Hepatic stellate cell (primary cell): ENCODE measurements around the gene ZC3H10.
"Not testable (repeated sequence)": the region's sequence is repeated elsewhere in the genome, so short reads cannot be mapped to it uniquely, and the experiment has no call there.

ENCODE experiments used
- DNase-seq: peaks from one replicate; pipeline ENCODE4 v3.0.0; 2011; ENCODE audit warnings: low spot score

Gene ZC3H10

GRCh38 chr12:56117778-56118687, at the start of gene ZC3H10:
ZC3H10 (plus strand) TSS chr12:56118266; CDS start chr12:56120563, 2,297 bp downstream.
- DNase-seq: peak; percentile 94

- DNase-seq: no peak
Measured at GRCh38 chr12:56071648-56072047, 46.4 kb upstream of the ZC3H10 start.

GRCh38 chr12:56074396-56074795, 43.7 kb upstream of the ZC3H10 start:
- no peak for DNase-seq

- DNase-seq: not testable (repeated sequence)
Measured at GRCh38 chr12:56077966-56078365, 40.1 kb upstream of the ZC3H10 start.

GRCh38 chr12:56078427-56078826, 39.6 kb upstream of the ZC3H10 start:
- no peak for DNase-seq

GRCh38 chr12:56078931-56079722, 38.9 kb upstream of the ZC3H10 start:
- DNase-seq: peak; percentile 89

- DNase-seq: peak; percentile 94
Measured at GRCh38 chr12:56079723-56080555, 38.1 kb upstream of the ZC3H10 start, which contains the start of gene ERBB3. ERBB3 (plus strand) TSS chr12:56080165; CDS start chr12:56080301, 136 bp downstream.

GRCh38 chr12:56080556-56081138, 37.4 kb upstream of the ZC3H10 start:
- no peak for DNase-seq

GRCh38 chr12:56081393-56082347, 36.4 kb upstream of the ZC3H10 start:
- peak; percentile 34 for DNase-seq

- no peak for DNase-seq
Measured at GRCh38 chr12:56082382-56082781, 35.7 kb upstream of the ZC3H10 start.

- no peak for DNase-seq
Measured at GRCh38 chr12:56082967-56083366, 35.1 kb upstream of the ZC3H10 start.

GRCh38 chr12:56084958-56085543, 33.0 kb upstream of the ZC3H10 start:
- peak; percentile 26 for DNase-seq

GRCh38 chr12:56086096-56086495, 32.0 kb upstream of the ZC3H10 start:
- DNase-seq: no peak

- DNase-seq: no peak
Measured at GRCh38 chr12:56086608-56087007, 31.5 kb upstream of the ZC3H10 start.

GRCh38 chr12:56087220-56087619, 30.8 kb upstream of the ZC3H10 start:
- DNase-seq: no peak

- no peak for DNase-seq
Measured at GRCh38 chr12:56097738-56098137, 20.3 kb upstream of the ZC3H10 start.

- no peak for DNase-seq
Measured at GRCh38 chr12:56098592-56098991, 19.5 kb upstream of the ZC3H10 start.

- no peak for DNase-seq
Measured at GRCh38 chr12:56099787-56100186, 18.3 kb upstream of the ZC3H10 start.

- DNase-seq: no peak
Measured at GRCh38 chr12:56101045-56101444, 17.0 kb upstream of the ZC3H10 start.

- no peak for DNase-seq
Measured at GRCh38 chr12:56102683-56103065, 15.4 kb upstream of the ZC3H10 start.
